Astrocyte (in vitro differentiated cells and primary cell): ENCODE measurements around the gene GRIK3. TPM values are rescaled to one million over a fixed set of nuclear protein-coding genes. Genes with fewer than 3 reads are reported as not detected.

Experiments
- DNase-seq: peaks from one replicate; pipeline ENCODE4 v3.0.0-alpha.2; 2010; ENCODE audit warnings: low read depth
- FAIRE-seq: peaks from 2 replicates; lab custom pipeline; 2011; peaks lifted over from hg19 to GRCh38; lab: Jason Lieb, UNC
- H2AFZ ChIP-seq: 2 replicates; pipeline ENCODE4 v1.6.0; 2012; ENCODE audit warnings: low read depth, low read length, inconsistent platforms
- H3K27ac ChIP-seq: 2 replicates; pipeline ENCODE4 v1.5.1; 2011; ENCODE audit warnings: low read depth, low read length, inconsistent platforms
- H3K27me3 ChIP-seq: 2 replicates; pipeline ENCODE4 v1.6.0; 2011; ENCODE audit warnings: low read length, inconsistent platforms; ENCODE audit not compliant: insufficient read depth
- H3K36me3 ChIP-seq: 2 replicates; pipeline ENCODE4 v1.5.1; 2011; ENCODE audit warnings: low read length, inconsistent platforms; ENCODE audit not compliant: insufficient read depth
- H3K4me1 ChIP-seq: 2 replicates; pipeline ENCODE4 v1.5.1; 2011; ENCODE audit warnings: low read length, inconsistent platforms; ENCODE audit not compliant: insufficient read depth
- H3K4me2 ChIP-seq: 2 replicates; pipeline ENCODE4 v1.6.0; 2012; ENCODE audit warnings: low read length, inconsistent platforms
- H3K4me3 ChIP-seq: 2 replicates; pipeline ENCODE4 v1.5.1; 2011; ENCODE audit warnings: low read depth, mild to moderate bottlenecking, low read length, inconsistent platforms; ENCODE audit not compliant: insufficient read depth
- H3K79me2 ChIP-seq: 2 replicates; pipeline ENCODE4 v1.6.0; 2012; ENCODE audit warnings: mild to moderate bottlenecking, low read length, inconsistent platforms; ENCODE audit not compliant: insufficient read depth
- H3K9ac ChIP-seq: 2 replicates; pipeline ENCODE4 v1.6.0; 2012; ENCODE audit warnings: mild to moderate bottlenecking, low read length, inconsistent platforms
- H3K9me3 ChIP-seq: 2 replicates; pipeline ENCODE4 v1.5.1; 2012; ENCODE audit warnings: low read depth, mild to moderate bottlenecking, low read length, inconsistent platforms; ENCODE audit not compliant: insufficient read depth
- H4K20me1 ChIP-seq: 2 replicates; pipeline ENCODE4 v1.6.0; 2012; ENCODE audit warnings: low read length, inconsistent platforms; ENCODE audit not compliant: insufficient read depth
- H3K27ac Mint-ChIP-seq: one replicate; pipeline ENCODE4 v1.8.0; 2021; ENCODE audit warnings: mild to moderate bottlenecking, mixed read lengths; ENCODE audit not compliant: unreplicated experiment
- H3K27me3 Mint-ChIP-seq: one replicate; pipeline ENCODE4 v1.8.0; 2021; ENCODE audit warnings: low read depth, mixed read lengths; ENCODE audit not compliant: unreplicated experiment
- H3K36me3 Mint-ChIP-seq: one replicate; pipeline ENCODE4 v1.8.0; 2021; ENCODE audit warnings: low read depth, mixed read lengths; ENCODE audit not compliant: unreplicated experiment
- H3K4me1 Mint-ChIP-seq: one replicate; pipeline ENCODE4 v1.8.0; 2021; ENCODE audit warnings: low read depth, mixed read lengths; ENCODE audit not compliant: unreplicated experiment
- H3K4me3 Mint-ChIP-seq: one replicate; pipeline ENCODE4 v1.8.0; 2021; ENCODE audit warnings: mild to moderate bottlenecking, moderate library complexity, mixed read lengths; ENCODE audit not compliant: unreplicated experiment
- H3K9me3 Mint-ChIP-seq: one replicate; pipeline ENCODE4 v1.8.0; 2021; ENCODE audit warnings: mild to moderate bottlenecking, mixed read lengths; ENCODE audit not compliant: unreplicated experiment
- EZH2 ChIP-seq: IDR thresholded peaks from 2 replicates; pipeline ENCODE4 v1.6.1; 2012; ENCODE audit warnings: mild to moderate bottlenecking, low read length, inconsistent platforms; ENCODE audit not compliant: insufficient read depth
- total RNA-seq: library from RNA; stranded (reverse); gene quantifications from 2 replicates; pipeline ENCODE4 v1.2.1, GENCODE V29; 2021
- TF ChIP-seq, protein P1 (sequence below): IDR thresholded peaks from 2 replicates; pipeline ENCODE4 v1.5.1; 2011; ENCODE audit warnings: low read depth, mild to moderate bottlenecking, inconsistent platforms, low read length, moderate library complexity; ENCODE audit not compliant: insufficient read depth

GRIK3 gene
- total RNA-seq, 1 donor from 2014 or later = 0.16 TPM

DNA sequence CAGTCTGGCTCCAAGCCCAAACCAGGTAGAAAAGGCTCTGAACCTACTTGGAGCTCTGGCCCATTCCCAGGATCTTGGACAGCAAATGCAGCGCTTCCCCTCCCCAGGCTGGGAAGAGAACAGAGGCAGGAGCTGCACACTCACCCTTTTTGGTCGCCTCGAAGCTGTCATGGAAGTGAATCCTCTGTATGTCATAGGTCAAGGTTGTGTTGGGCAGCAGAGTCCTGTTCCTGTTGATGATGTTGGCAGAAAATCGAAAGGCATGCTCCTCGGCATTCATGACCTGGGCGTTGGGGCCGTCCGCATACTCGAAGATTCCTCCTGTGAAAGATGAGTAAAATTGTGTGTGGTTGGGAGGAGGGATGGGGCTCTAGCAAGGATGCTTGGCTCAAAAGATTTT lies 143.5 kb downstream of the GRIK3 start:
- Histone ChIP-seq H3K79me2 (no peaks in the 10 kb centered on the region), H3K4me3 (no peak overlapping the region), H3K9ac (no peak overlapping the region), H3K36me3 (no peaks in the 10 kb centered on the region), H3K4me1 (no peaks in the 10 kb centered on the region), H4K20me1 (no peaks in the 10 kb centered on the region), H3K9me3 (no peaks in the 10 kb centered on the region), H3K4me2 (no peak overlapping the region), H3K27me3 (no peaks in the 10 kb centered on the region), H3K27ac (no peak overlapping the region), H2AFZ (no peak overlapping the region)
- TF ChIP-seq, protein P1, sequence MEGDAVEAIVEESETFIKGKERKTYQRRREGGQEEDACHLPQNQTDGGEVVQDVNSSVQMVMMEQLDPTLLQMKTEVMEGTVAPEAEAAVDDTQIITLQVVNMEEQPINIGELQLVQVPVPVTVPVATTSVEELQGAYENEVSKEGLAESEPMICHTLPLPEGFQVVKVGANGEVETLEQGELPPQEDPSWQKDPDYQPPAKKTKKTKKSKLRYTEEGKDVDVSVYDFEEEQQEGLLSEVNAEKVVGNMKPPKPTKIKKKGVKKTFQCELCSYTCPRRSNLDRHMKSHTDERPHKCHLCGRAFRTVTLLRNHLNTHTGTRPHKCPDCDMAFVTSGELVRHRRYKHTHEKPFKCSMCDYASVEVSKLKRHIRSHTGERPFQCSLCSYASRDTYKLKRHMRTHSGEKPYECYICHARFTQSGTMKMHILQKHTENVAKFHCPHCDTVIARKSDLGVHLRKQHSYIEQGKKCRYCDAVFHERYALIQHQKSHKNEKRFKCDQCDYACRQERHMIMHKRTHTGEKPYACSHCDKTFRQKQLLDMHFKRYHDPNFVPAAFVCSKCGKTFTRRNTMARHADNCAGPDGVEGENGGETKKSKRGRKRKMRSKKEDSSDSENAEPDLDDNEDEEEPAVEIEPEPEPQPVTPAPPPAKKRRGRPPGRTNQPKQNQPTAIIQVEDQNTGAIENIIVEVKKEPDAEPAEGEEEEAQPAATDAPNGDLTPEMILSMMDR = no peak
- TF ChIP-seq EZH2 = no peak
- H3K27ac Mint-ChIP-seq = no peak overlapping the region
- H3K27me3 Mint-ChIP-seq = peaks cover 16% of the 10 kb centered on the region
- H3K9me3 Mint-ChIP-seq = no peaks in the 10 kb centered on the region
- no peak for FAIRE-seq
- no peak overlapping the region for H3K4me3 Mint-ChIP-seq
- H3K4me1 Mint-ChIP-seq = no peaks in the 10 kb centered on the region
- no peak for DNase-seq
- no peaks in the 10 kb centered on the region for H3K36me3 Mint-ChIP-seq

DNA sequence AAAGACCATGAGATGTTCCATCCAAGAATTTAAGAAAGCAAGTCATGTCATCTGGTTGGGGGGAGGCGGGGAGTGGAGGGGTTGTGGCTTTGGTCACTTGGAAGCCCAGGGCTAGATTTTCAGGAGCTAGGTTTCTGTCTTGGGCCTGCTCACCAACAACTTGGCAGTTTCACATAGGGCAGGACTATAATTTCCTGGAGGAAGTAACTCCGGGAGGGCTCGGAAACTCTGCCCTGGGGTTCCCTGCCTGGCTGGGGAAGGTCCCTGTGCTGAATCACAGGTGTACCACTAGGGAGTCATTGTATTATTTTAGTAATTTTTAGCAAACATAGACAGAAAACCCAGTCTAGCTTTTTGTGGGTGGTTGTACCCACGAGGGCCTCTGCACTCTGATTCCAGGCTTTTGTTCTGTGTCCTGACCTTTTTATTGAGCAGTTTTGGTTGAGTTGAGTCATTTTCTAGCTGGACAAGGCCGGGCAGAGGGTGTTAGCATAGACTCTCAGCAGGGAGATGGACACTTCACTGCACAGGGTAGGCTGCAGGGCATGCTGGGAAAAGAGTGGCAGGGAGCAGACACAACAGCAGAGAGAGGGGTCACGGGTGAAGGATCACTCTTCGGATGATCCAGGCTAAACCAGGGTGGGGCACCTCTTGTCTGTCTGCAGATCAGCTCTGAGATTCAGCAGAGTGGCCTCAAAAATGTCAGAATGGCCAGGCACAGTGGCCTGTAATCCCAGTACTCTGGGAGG lies 144.7 kb downstream of the GRIK3 start:
- FAIRE-seq (no peak), DNase-seq (no peak)
- H3K27ac ChIP-seq = no peak overlapping the region
- no peak overlapping the region for H3K4me3 ChIP-seq
- no peak overlapping the region for H2AFZ ChIP-seq
- no peak overlapping the region for H3K9ac ChIP-seq
- H3K27me3 ChIP-seq = no peaks in the 10 kb centered on the region
- H3K9me3 ChIP-seq = peaks cover 3% of the 10 kb centered on the region
- no peak overlapping the region for H3K4me2 ChIP-seq
- H3K4me1 ChIP-seq = no peaks in the 10 kb centered on the region
- no peaks in the 10 kb centered on the region for H3K79me2 ChIP-seq
- TF ChIP-seq EZH2 = no peak
- TF ChIP-seq, protein P1 = no peak
- no peaks in the 10 kb centered on the region for H3K9me3 Mint-ChIP-seq
- H3K4me3 Mint-ChIP-seq = no peak overlapping the region
- no peaks in the 10 kb centered on the region for H4K20me1 ChIP-seq
- H3K27me3 Mint-ChIP-seq = peaks cover 16% of the 10 kb centered on the region
- no peaks in the 10 kb centered on the region for H3K4me1 Mint-ChIP-seq
- no peaks in the 10 kb centered on the region for H3K36me3 Mint-ChIP-seq
- H3K27ac Mint-ChIP-seq = no peak overlapping the region
- no peaks in the 10 kb centered on the region for H3K36me3 ChIP-seq

DNA sequence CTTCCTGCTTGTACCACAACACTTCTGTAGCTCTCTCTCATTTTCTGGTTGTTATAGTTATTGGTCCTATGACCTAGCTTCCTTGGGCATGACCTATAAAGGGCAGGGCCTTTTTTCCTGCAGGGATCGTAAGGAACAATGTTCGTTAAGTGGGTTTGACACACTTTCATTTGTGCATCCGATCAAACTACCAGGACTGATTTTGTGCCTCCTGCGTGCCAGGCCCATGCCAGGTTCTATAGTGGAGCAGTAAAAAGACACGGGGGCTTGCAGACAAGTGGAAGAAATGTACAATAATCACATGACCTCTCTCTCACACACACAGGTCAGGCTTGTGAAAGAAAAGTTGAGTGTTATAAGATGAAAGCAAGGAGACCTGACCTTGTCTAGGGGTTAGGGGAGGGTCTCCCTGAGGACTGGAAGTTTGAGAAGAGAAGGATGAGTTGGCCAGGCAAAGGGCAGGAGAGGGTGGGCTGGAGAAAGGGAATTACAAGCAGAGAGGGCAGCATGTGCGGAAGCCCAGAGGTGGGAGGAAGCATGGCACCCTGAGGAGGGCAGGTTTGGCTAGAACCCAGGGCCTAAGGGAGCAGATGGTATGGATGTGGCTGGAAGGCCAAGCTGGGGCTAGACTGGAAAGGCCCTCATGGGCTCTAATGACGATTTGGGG lies 145.4 kb downstream of the GRIK3 start:
- Histone ChIP-seq H2AFZ (no peak overlapping the region), H3K27me3 (no peaks in the 10 kb centered on the region), H3K9me3 (peaks cover 3% of the 10 kb centered on the region), H3K4me1 (no peaks in the 10 kb centered on the region), H4K20me1 (no peaks in the 10 kb centered on the region), H3K4me2 (no peak overlapping the region), H3K36me3 (no peaks in the 10 kb centered on the region), H3K4me3 (no peak overlapping the region), H3K27ac (no peak overlapping the region), H3K9ac (no peak overlapping the region), H3K79me2 (no peaks in the 10 kb centered on the region)
- FAIRE-seq (no peak), DNase-seq (no peak)
- Mint-ChIP-seq H3K4me3 (no peak overlapping the region), H3K36me3 (no peaks in the 10 kb centered on the region), H3K27me3 (peaks cover 16% of the 10 kb centered on the region), H3K27ac (no peak overlapping the region), H3K4me1 (no peaks in the 10 kb centered on the region), H3K9me3 (no peaks in the 10 kb centered on the region)
- TF ChIP-seq EZH2 = no peak
- TF ChIP-seq, protein P1 = no peak
